Retina (tissue), 1 donor: Measurements from ENCODE around the gene YKT6.

ENCODE experiments used
- DNase-seq: peaks from one replicate; pipeline ENCODE4 v3.0.0-alpha.2; 2016

Gene YKT6

GRCh38 chr7:44261240-44261639, 60.5 kb downstream of the YKT6 start:
- DNase-seq, result no peak

- no peak for DNase-seq
Observed at GRCh38 chr7:44262031-44262430, 61.3 kb downstream of the YKT6 start.

GRCh38 chr7:44263326-44264082, 62.7 kb downstream of the YKT6 start:
- no peak for DNase-seq
